HG02840 (cell line): Measurements from ENCODE around the gene CAPN5.

Experiments used
- ATAC-seq: cut with Tn5 transposase; IDR thresholded peaks from one replicate; pipeline ENCODE4 v1.9.1; 2021; ENCODE audit warnings: mild to moderate bottlenecking, moderate library complexity, moderate number of reproducible peaks; ENCODE audit not compliant: unreplicated experiment, low FRiP score

Gene CAPN5

GRCh38 chr11:77144857-77145428 lies 78.2 kb downstream of the CAPN5 start:
- no peak for ATAC-seq

GRCh38 chr11:77146261-77147035 lies 79.7 kb downstream of the CAPN5 start:
- no peak for ATAC-seq

GRCh38 chr11:77147036-77147315 lies 80.2 kb downstream of the CAPN5 start:
- ATAC-seq = no peak

GRCh38 chr11:77147668-77148321 lies 81.0 kb downstream of the CAPN5 start:
- no peak for ATAC-seq

GRCh38 chr11:77148963-77149715 lies 82.4 kb downstream of the CAPN5 start:
- no peak for ATAC-seq

- ATAC-seq = no peak
Observed at GRCh38 chr11:77149716-77150392, 83.1 kb downstream of the CAPN5 start.

- ATAC-seq = no peak
Observed at GRCh38 chr11:77150836-77151235, 84.1 kb downstream of the CAPN5 start.

GRCh38 chr11:77151804-77152509 lies 85.2 kb downstream of the CAPN5 start:
- no peak for ATAC-seq

- ATAC-seq = no peak
Observed at GRCh38 chr11:77152846-77153245, 86.1 kb downstream of the CAPN5 start.

GRCh38 chr11:77153276-77154185 lies 86.8 kb downstream of the CAPN5 start:
- no peak for ATAC-seq

- no peak for ATAC-seq
Observed at GRCh38 chr11:77154381-77155081, 87.8 kb downstream of the CAPN5 start.

GRCh38 chr11:77155082-77155475 lies 88.3 kb downstream of the CAPN5 start:
- no peak for ATAC-seq

- no peak for ATAC-seq
Observed at GRCh38 chr11:77155556-77156130, 88.9 kb downstream of the CAPN5 start.

- no peak for ATAC-seq
Observed at GRCh38 chr11:77156396-77157195, 89.8 kb downstream of the CAPN5 start.

GRCh38 chr11:77158041-77158695 lies 91.4 kb downstream of the CAPN5 start:
- ATAC-seq = no peak

- ATAC-seq = no peak
Observed at GRCh38 chr11:77159219-77159936, 92.6 kb downstream of the CAPN5 start.
